ENCODE measurements around the gene PTGIR. TPM values are rescaled to one million over a fixed set of nuclear protein-coding genes. Genes with fewer than 3 reads are reported as not detected.

Gene PTGIR
- total and polyA plus RNA-seq, 10 of the 15 experiments (the other 5 are each of a cell fraction or from before 2014, with no cell fraction given) = 0.34 to 29.1 (median 9.9) TPM

DNA sequence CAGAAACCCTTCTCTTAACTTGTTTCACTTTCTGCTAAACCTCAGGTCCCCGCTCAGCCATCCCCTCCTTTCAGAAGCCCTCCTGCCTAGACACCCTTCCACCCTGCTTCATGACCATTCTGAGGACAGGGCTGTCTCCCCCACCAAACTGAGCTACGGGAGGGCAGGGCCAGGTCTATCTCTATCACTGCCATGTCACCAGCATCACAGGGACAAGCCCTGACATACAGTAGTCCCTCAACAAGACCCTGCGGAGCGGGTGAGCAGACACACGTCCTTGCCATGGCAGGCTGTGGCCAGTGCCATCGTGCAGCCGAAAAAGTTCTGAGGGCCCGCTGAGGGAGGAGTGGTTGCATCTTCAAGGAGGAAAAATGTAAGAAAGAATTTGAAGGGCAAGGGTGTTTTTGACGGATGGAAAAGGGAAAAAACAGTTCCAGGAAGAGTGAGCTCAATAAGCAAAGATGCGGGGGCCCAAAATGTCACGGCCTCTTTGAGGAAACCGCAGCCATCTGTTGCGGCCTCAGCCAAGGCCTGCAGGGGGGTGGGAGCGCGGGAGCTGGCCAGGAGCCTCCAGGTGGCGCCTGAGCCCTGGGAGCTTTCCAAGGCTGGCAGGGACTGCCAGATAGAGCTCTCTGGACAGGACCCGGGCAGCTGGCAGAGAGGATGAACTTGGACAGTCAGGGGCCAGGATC lies 8.1 kb downstream of the PTGIR start (continued):
- TF ChIP-seq BMI1 (IDR thresholded peaks at IDR 0.05; ENCODE audit: borderline replicate concordance) (no peak), GATAD2B (conservative IDR thresholded peaks at IDR 0.05; ENCODE audit: low read depth) (peak; percentile 32; the same call in 1 of the 2 replicates), IKZF1 (conservative IDR thresholded peaks at IDR 0.05) (peak; percentile 84), CHD4 (IDR thresholded peaks at IDR 0.05) (no peak), POLR2AphosphoS5 (IDR thresholded peaks at IDR 0.05; ENCODE audit: low read length) (no peak), MYC (IDR thresholded peaks at IDR 0.05; ENCODE audit: insufficient read depth, insufficient read length, insufficient replicate concordance, low read length, severe bottlenecking) (no peak), FOXK2 (IDR thresholded peaks at IDR 0.05) (no peak), MEF2A (IDR thresholded peaks at IDR 0.05; ENCODE audit: insufficient read depth, low read depth, low read length) (0 out of 2 replicates have a peak, but pooled peaks have one; percentile 8), ZZZ3 (IDR thresholded peaks at IDR 0.05; ENCODE audit: control insufficient read depth, insufficient read length, low read depth) (no peak), CREM (IDR thresholded peaks at IDR 0.05; ENCODE audit: low read depth) (peak; percentile 16; the same call in 1 of the 2 replicates), EGR1 (IDR thresholded peaks at IDR 0.05; ENCODE audit: borderline replicate concordance in 1 of 2, low read depth in 2 of 2, low read length in 2 of 2) (peak in 1 of 2 experiments; percentile 23; a peak in 1 of 3 replicates), SRF (IDR thresholded peaks at IDR 0.05; ENCODE audit: low read depth in 2 of 2, low read length in 2 of 2) (no peak), DPF2 (IDR thresholded peaks at IDR 0.05) (0 out of 2 replicates have a peak, but pooled peaks have one; percentile 51), HDAC2 (IDR thresholded peaks at IDR 0.05) (no peak), MYB (IDR thresholded peaks at IDR 0.05; ENCODE audit: borderline replicate concordance, low read depth, low read length) (no peak), CBFB (IDR thresholded peaks at IDR 0.05; ENCODE audit: low read depth) (peak; percentile 87)
- TF ChIP-seq, protein P1, sequence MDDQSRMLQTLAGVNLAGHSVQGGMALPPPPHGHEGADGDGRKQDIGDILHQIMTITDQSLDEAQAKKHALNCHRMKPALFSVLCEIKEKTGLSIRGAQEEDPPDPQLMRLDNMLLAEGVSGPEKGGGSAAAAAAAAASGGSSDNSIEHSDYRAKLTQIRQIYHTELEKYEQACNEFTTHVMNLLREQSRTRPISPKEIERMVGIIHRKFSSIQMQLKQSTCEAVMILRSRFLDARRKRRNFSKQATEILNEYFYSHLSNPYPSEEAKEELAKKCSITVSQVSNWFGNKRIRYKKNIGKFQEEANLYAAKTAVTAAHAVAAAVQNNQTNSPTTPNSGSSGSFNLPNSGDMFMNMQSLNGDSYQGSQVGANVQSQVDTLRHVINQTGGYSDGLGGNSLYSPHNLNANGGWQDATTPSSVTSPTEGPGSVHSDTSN (IDR thresholded peaks at IDR 0.05; ENCODE audit: insufficient replicate concordance, low read depth, low read length) = no peak
- TF ChIP-seq, protein P2, sequence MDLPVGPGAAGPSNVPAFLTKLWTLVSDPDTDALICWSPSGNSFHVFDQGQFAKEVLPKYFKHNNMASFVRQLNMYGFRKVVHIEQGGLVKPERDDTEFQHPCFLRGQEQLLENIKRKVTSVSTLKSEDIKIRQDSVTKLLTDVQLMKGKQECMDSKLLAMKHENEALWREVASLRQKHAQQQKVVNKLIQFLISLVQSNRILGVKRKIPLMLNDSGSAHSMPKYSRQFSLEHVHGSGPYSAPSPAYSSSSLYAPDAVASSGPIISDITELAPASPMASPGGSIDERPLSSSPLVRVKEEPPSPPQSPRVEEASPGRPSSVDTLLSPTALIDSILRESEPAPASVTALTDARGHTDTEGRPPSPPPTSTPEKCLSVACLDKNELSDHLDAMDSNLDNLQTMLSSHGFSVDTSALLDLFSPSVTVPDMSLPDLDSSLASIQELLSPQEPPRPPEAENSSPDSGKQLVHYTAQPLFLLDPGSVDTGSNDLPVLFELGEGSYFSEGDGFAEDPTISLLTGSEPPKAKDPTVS (IDR thresholded peaks at IDR 0.05; ENCODE audit: low read depth, low read length) = no peak
- TF ChIP-seq, protein P3, sequence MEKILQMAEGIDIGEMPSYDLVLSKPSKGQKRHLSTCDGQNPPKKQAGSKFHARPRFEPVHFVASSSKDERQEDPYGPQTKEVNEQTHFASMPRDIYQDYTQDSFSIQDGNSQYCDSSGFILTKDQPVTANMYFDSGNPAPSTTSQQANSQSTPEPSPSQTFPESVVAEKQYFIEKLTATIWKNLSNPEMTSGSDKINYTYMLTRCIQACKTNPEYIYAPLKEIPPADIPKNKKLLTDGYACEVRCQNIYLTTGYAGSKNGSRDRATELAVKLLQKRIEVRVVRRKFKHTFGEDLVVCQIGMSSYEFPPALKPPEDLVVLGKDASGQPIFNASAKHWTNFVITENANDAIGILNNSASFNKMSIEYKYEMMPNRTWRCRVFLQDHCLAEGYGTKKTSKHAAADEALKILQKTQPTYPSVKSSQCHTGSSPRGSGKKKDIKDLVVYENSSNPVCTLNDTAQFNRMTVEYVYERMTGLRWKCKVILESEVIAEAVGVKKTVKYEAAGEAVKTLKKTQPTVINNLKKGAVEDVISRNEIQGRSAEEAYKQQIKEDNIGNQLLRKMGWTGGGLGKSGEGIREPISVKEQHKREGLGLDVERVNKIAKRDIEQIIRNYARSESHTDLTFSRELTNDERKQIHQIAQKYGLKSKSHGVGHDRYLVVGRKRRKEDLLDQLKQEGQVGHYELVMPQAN (conservative IDR thresholded peaks at IDR 0.05) = no peak
- TF ChIP-seq, protein P4, sequence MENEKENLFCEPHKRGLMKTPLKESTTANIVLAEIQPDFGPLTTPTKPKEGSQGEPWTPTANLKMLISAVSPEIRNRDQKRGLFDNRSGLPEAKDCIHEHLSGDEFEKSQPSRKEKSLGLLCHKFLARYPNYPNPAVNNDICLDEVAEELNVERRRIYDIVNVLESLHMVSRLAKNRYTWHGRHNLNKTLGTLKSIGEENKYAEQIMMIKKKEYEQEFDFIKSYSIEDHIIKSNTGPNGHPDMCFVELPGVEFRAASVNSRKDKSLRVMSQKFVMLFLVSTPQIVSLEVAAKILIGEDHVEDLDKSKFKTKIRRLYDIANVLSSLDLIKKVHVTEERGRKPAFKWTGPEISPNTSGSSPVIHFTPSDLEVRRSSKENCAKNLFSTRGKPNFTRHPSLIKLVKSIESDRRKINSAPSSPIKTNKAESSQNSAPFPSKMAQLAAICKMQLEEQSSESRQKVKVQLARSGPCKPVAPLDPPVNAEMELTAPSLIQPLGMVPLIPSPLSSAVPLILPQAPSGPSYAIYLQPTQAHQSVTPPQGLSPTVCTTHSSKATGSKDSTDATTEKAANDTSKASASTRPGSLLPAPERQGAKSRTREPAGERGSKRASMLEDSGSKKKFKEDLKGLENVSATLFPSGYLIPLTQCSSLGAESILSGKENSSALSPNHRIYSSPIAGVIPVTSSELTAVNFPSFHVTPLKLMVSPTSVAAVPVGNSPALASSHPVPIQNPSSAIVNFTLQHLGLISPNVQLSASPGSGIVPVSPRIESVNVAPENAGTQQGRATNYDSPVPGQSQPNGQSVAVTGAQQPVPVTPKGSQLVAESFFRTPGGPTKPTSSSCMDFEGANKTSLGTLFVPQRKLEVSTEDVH (IDR thresholded peaks at IDR 0.05; ENCODE audit: low read depth, partially characterized antibody) = no peak
- TF ChIP-seq, protein P5, sequence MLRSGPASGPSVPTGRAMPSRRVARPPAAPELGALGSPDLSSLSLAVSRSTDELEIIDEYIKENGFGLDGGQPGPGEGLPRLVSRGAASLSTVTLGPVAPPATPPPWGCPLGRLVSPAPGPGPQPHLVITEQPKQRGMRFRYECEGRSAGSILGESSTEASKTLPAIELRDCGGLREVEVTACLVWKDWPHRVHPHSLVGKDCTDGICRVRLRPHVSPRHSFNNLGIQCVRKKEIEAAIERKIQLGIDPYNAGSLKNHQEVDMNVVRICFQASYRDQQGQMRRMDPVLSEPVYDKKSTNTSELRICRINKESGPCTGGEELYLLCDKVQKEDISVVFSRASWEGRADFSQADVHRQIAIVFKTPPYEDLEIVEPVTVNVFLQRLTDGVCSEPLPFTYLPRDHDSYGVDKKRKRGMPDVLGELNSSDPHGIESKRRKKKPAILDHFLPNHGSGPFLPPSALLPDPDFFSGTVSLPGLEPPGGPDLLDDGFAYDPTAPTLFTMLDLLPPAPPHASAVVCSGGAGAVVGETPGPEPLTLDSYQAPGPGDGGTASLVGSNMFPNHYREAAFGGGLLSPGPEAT (IDR thresholded peaks at IDR 0.05; ENCODE audit: low read depth) = peak; percentile 20; the same call in 1 of the 2 replicates

Measured in GM12878 (cell line).